GM06990 (cell line): Measurements from ENCODE around the gene TMEM135.
"Not testable (repeated sequence)": the region's sequence is repeated elsewhere in the genome, so short reads cannot be mapped to it uniquely, and the experiment has no call there.

ENCODE experiments used
- DNase-seq: peaks from one replicate; pipeline ENCODE4 v3.0.0-alpha.2; 2011; ENCODE audit not compliant: insufficient read length; ENCODE audit errors: extremely low read depth
- H3K27me3 ChIP-seq: replicated peaks from 2 replicates; pipeline ENCODE4 v1.6.0; 2011; ENCODE audit warnings: low read length; ENCODE audit not compliant: control insufficient read depth, insufficient read depth
- H3K36me3 ChIP-seq: 2 replicates; pipeline ENCODE4 v1.5.1; 2011; ENCODE audit warnings: low read length; ENCODE audit not compliant: control insufficient read depth, insufficient read depth
- H3K4me3 ChIP-seq: replicated peaks from 2 replicates; pipeline ENCODE4 v1.5.1; 2011; ENCODE audit warnings: low read depth, mild to moderate bottlenecking, control low read depth, low read length
- CTCF ChIP-seq: IDR thresholded peaks from 2 replicates; pipeline ENCODE4 v1.5.1; 2011; ENCODE audit warnings: low read length, control low read depth, mild to moderate bottlenecking, inconsistent platforms; ENCODE audit not compliant: insufficient read depth, poor library complexity, severe bottlenecking

The TMEM135 gene

GRCh38 chr11:87265979-87266378 is 228.2 kb downstream of the TMEM135 start:
- Histone ChIP-seq H3K27me3 (no peaks in the 10 kb centered on the region), H3K36me3 (no peaks in the 10 kb centered on the region), H3K4me3 (no peak overlapping the region)
- no peak for DNase-seq
- no peak for TF ChIP-seq CTCF

GRCh38 chr11:87266751-87267150 is 229.0 kb downstream of the TMEM135 start:
- H3K36me3 ChIP-seq, result no peaks in the 10 kb centered on the region
- TF ChIP-seq CTCF, result no peak
- H3K27me3 ChIP-seq, result no peaks in the 10 kb centered on the region
- H3K4me3 ChIP-seq, result no peak overlapping the region
- DNase-seq, result no peak

- H3K4me3 ChIP-seq, H3K36me3 ChIP-seq, H3K27me3 ChIP-seq, DNase-seq: not testable (repeated sequence)
These were observed 234.2 kb downstream of the TMEM135 start for GRCh38 chr11:87271951-87272350.

- no peak overlapping the region for H3K4me3 ChIP-seq
- no peak for DNase-seq
- no peak for TF ChIP-seq CTCF
- no peaks in the 10 kb centered on the region for H3K27me3 ChIP-seq
- H3K36me3 ChIP-seq, result no peaks in the 10 kb centered on the region
These were observed 237.4 kb downstream of the TMEM135 start for GRCh38 chr11:87275176-87275575.

- Histone ChIP-seq H3K36me3 (no peaks in the 10 kb centered on the region), H3K27me3 (no peaks in the 10 kb centered on the region), H3K4me3 (no peak overlapping the region)
- no peak for TF ChIP-seq CTCF
- DNase-seq, result no peak
These were observed 242.4 kb downstream of the TMEM135 start for GRCh38 chr11:87280143-87280542.

- Histone ChIP-seq H3K27me3 (no peaks in the 10 kb centered on the region), H3K4me3 (no peak overlapping the region), H3K36me3 (no peaks in the 10 kb centered on the region)
- no peak for TF ChIP-seq CTCF
- DNase-seq, result no peak
These were observed 243.8 kb downstream of the TMEM135 start for GRCh38 chr11:87281496-87281895.
